SK-N-SH (cell line): ENCODE results near the gene IL7R. TPM values are rescaled to one million over a fixed set of nuclear protein-coding genes. Genes with fewer than 3 reads are reported as not detected.

ENCODE experiments used
- CTCF ChIA-PET: fragments of 300-600, 350-600 bp; formaldehyde crosslinking; extraction: SDS; loops from one replicate; lab custom pipeline; 2021; lab: Yijun Ruan, JAX
- POLR2A ChIA-PET: fragments of 350-600 bp; sonication (Branson Sonifier 250); formaldehyde crosslinking; extraction: SDS; loops from one replicate; lab custom pipeline; 2020; ENCODE audit warnings: antibody characterized with exemption, inconsistent platforms; lab: Yijun Ruan, JAX
- DNase-seq: peaks from one replicate; pipeline ENCODE4 v3.0.0; 2012
- H2AFZ ChIP-seq: fragments of 200-600 bp; sonication (generic); 2 replicates; pipeline ENCODE4 v1.8.1; 2016; ENCODE audit warnings: antibody characterized with exemption, mild to moderate bottlenecking, low read depth
- H3F3A ChIP-seq: fragments of 200-600 bp; sonication (generic); replicated peaks from 2 replicates; pipeline ENCODE3; 2016; ENCODE audit warnings: antibody characterized with exemption, mild to moderate bottlenecking; ENCODE audit not compliant: insufficient read depth
- H3K27ac ChIP-seq, 2 experiments: fragments of 200-500 bp in 1 of 2; fragments of 200-600 bp in 1 of 2; sonication (Bioruptor generic) in 1 of 2; sonication (generic), shearing (Covaris generic) in 1 of 2; 2 replicates each; pipeline versions ENCODE4 v1.5.1 to v1.6.1; 2014 to 2016; ENCODE audit warnings: low read depth in 2 of 2, inconsistent platforms in 1 of 2, low read length in 1 of 2, mild to moderate bottlenecking in 1 of 2, mixed read lengths in 1 of 2
- H3K27me3 ChIP-seq: fragments of 200-600 bp; sonication (generic), shearing (Covaris generic); 2 replicates; pipeline ENCODE4 v1.6.1; 2016; ENCODE audit warnings: mixed run types; ENCODE audit not compliant: insufficient read depth
- H3K36me3 ChIP-seq, 2 experiments: fragments of 200-500 bp in 1 of 2; fragments of 200-600 bp in 1 of 2; sonication (Bioruptor generic) in 1 of 2; sonication (generic) in 1 of 2; replicated peaks in 1 of 2; 2 replicates each; pipeline versions ENCODE3 to v1.5.1; 2014 to 2016; ENCODE audit warnings: low read length in 1 of 2, mild to moderate bottlenecking in 1 of 2; ENCODE audit not compliant: insufficient read depth in 2 of 2, control insufficient read depth in 1 of 2
- H3K4me1 ChIP-seq, 2 experiments: fragments of 200-500 bp in 1 of 2; fragments of 200-600 bp in 1 of 2; sonication (Bioruptor generic) in 1 of 2; sonication (generic), shearing (Covaris generic) in 1 of 2; 2 replicates each; pipeline versions ENCODE4 v1.5.1 to v1.6.1; 2014 to 2016; ENCODE audit warnings: low read depth in 1 of 2, low read length in 1 of 2, mixed run types in 1 of 2; ENCODE audit not compliant: insufficient read depth in 2 of 2, control insufficient read depth in 1 of 2
- H3K4me2 ChIP-seq: fragments of 200-600 bp; sonication (generic), shearing (Covaris generic); 2 replicates; pipeline ENCODE4 v1.6.1; 2017; ENCODE audit warnings: mixed run types
- H3K4me3 ChIP-seq, 2 experiments: fragments of 200-500 bp in 1 of 2; fragments of 200-600 bp in 1 of 2; sonication (Bioruptor generic) in 1 of 2; sonication (generic), shearing (Covaris generic) in 1 of 2; 2 replicates each; pipeline versions ENCODE4 v1.5.1 to v1.8.1; 2014 to 2016; ENCODE audit warnings: low read depth in 2 of 2, inconsistent platforms in 1 of 2, low read length in 1 of 2, mild to moderate bottlenecking in 1 of 2, mixed read lengths in 1 of 2, moderate library complexity in 1 of 2
- H3K79me2 ChIP-seq: fragments of 200-600 bp; sonication (generic); 2 replicates; pipeline ENCODE4 v1.8.1; 2017; ENCODE audit warnings: mild to moderate bottlenecking; ENCODE audit not compliant: insufficient read depth
- H3K9ac ChIP-seq: fragments of 200-600 bp; sonication (generic); 2 replicates; pipeline ENCODE4 v1.6.1; 2017; ENCODE audit warnings: mixed run types
- H3K9me2 ChIP-seq: fragments of 200-600 bp; sonication (generic); 2 replicates; pipeline ENCODE4 v1.6.1; 2017; ENCODE audit warnings: mixed run types
- H3K9me3 ChIP-seq: fragments of 200-600 bp; sonication (generic); 2 replicates; pipeline ENCODE4 v1.6.1; 2017; ENCODE audit warnings: mixed run types, mild to moderate bottlenecking, moderate library complexity
- H4K20me1 ChIP-seq: fragments of 200-600 bp; sonication (generic); 2 replicates; pipeline ENCODE4 v1.6.1; 2017; ENCODE audit warnings: mild to moderate bottlenecking, mixed run types; ENCODE audit not compliant: insufficient read depth
- EP300 ChIP-seq, 2 experiments: IDR thresholded peaks; 2 replicates each; pipeline versions ENCODE4 v1.4.0 to v1.6.1; 2012; ENCODE audit warnings: borderline replicate concordance in 1 of 2, low read depth in 1 of 2, low read length in 1 of 2
- FOXJ3 ChIP-seq: sonication (generic); formaldehyde crosslinking; IDR thresholded peaks from 2 replicates; pipeline ENCODE4 v1.5.1; 2020; ENCODE audit warnings: mild to moderate bottlenecking, missing genetic modification reagents
- FOXM1 ChIP-seq: IDR thresholded peaks from 2 replicates; pipeline ENCODE4 v1.4.0; 2012; ENCODE audit warnings: low read depth, mild to moderate bottlenecking
- GATA2 ChIP-seq: sonication (generic); formaldehyde crosslinking; IDR thresholded peaks from 2 replicates; pipeline ENCODE4 v1.5.0; 2020; ENCODE audit warnings: mild to moderate bottlenecking, missing genetic modification reagents
- IRF3 ChIP-seq: fragments of 150-350 bp; IDR thresholded peaks from 2 replicates; pipeline ENCODE4 v1.6.1; 2016; ENCODE audit warnings: mild to moderate bottlenecking, low read depth, low read length
- JUND ChIP-seq: IDR thresholded peaks from 2 replicates; pipeline ENCODE4 v1.4.0; 2012
- MEF2A ChIP-seq: IDR thresholded peaks from 2 replicates; pipeline ENCODE4 v1.4.0; 2012; ENCODE audit warnings: low read depth, borderline replicate concordance
- NFIC ChIP-seq: IDR thresholded peaks from 2 replicates; pipeline ENCODE4 v1.4.0; 2012; ENCODE audit warnings: borderline replicate concordance
- PBX3 ChIP-seq: IDR thresholded peaks from 2 replicates; pipeline ENCODE4; 2012
- POLR2AphosphoS5 ChIP-seq: IDR thresholded peaks from 2 replicates; pipeline ENCODE4 v1.6.1; 2012; ENCODE audit warnings: low read depth, low read length
- RCOR1 ChIP-seq: fragments of 150-350 bp; IDR thresholded peaks from 2 replicates; pipeline ENCODE4 v1.6.1; 2017; ENCODE audit warnings: antibody characterized with exemption, low read length
- RFX5 ChIP-seq: IDR thresholded peaks from 2 replicates; pipeline ENCODE4 v1.6.1; 2012; ENCODE audit warnings: mild to moderate bottlenecking, improper control_type of control experiment, low read length
- SIN3A ChIP-seq: IDR thresholded peaks from 2 replicates; pipeline ENCODE4 v1.6.1; 2012; ENCODE audit warnings: low read depth, mild to moderate bottlenecking, low read length, moderate library complexity, borderline replicate concordance
- TCF12 ChIP-seq: IDR thresholded peaks from 2 replicates; pipeline ENCODE4 v1.4.0; 2012
- TEAD4 ChIP-seq: IDR thresholded peaks from 2 replicates; pipeline ENCODE4 v1.4.0; 2012; ENCODE audit warnings: mild to moderate bottlenecking, borderline replicate concordance; ENCODE audit not compliant: insufficient read depth
- YY1 ChIP-seq: IDR thresholded peaks from 2 replicates; pipeline ENCODE4 v1.4.0; 2012; ENCODE audit warnings: low read depth, mild to moderate bottlenecking
- WGBS: methylation state at CpG from one replicate; pipeline ENCODE4 v1.1.6; 2017; ENCODE audit warnings: low lambda C conversion rate; 5-methylcytosine and 5-hydroxymethylcytosine counted together
- polyA plus RNA-seq, 3 experiments: library from polyadenylated mRNA; depleted of rRNA; stranded (reverse); fragments of >200 nt; gene quantifications; 2 replicates each; pipeline ENCODE4 v1.2.3, GENCODE V29; 2012

IL7R gene
- polyA plus RNA-seq, 1 of the 3 experiments (the other 2 are of a cell fraction): 3.0 TPM

- TF ChIP-seq NFIC (no peak), MEF2A (no peak), RCOR1 (no peak), POLR2AphosphoS5 (no peak), SIN3A (no peak), IRF3 (no peak), FOXJ3 (CRISPR knock-in tag) (no peak), RFX5 (no peak), TCF12 (no peak)
- TF ChIP-seq, all 33 proteins: peak for 0
- CTCF ChIA-PET: no interaction called here
- POLR2A ChIA-PET: no interaction called here
- H3K4me3 ChIP-seq: no peak overlapping the region
- H3K9me2 ChIP-seq: no peaks in the 10 kb centered on the region
- H3K27ac ChIP-seq: no peak overlapping the region
- H3K36me3 ChIP-seq: peaks cover 0 to 5% of the 10 kb centered on the region in 2 experiments
- no peaks in the 10 kb centered on the region for H3K27me3 ChIP-seq
- H4K20me1 ChIP-seq: no peaks in the 10 kb centered on the region
- H3F3A ChIP-seq: no peaks in the 10 kb centered on the region
- DNase-seq: no peak
- 79% methylated on average over 4 of the region's 4 CpGs for WGBS
- H3K9me3 ChIP-seq: no peaks in the 10 kb centered on the region
- no peak overlapping the region for H3K9ac ChIP-seq
- no peak overlapping the region for H3K4me2 ChIP-seq
- H3K4me1 ChIP-seq: no peaks in the 10 kb centered on the region
- H2AFZ ChIP-seq: no peak overlapping the region
- no peaks in the 10 kb centered on the region for H3K79me2 ChIP-seq
Measured at GRCh38 chr5:35870605-35871004, 13.9 kb downstream of the IL7R start.

- H3K27me3 ChIP-seq: no peaks in the 10 kb centered on the region
- H2AFZ ChIP-seq: no peak overlapping the region
- H3K4me3 ChIP-seq: no peak overlapping the region
- no peaks in the 10 kb centered on the region for H3K9me2 ChIP-seq
- no peak overlapping the region for H3K4me2 ChIP-seq
- ChIA-PET CTCF (no interaction called here), POLR2A (no interaction called here)
- no peak for TF ChIP-seq TEAD4
- TF ChIP-seq JUND: no peak
- no peak for TF ChIP-seq EP300 (IDR thresholded peaks at IDR 0.05; ENCODE audit: borderline replicate concordance in 1 of 2, low read depth in 1 of 2, low read length in 1 of 2)
- no peak for TF ChIP-seq FOXJ3 (CRISPR knock-in tag)
- no peak for TF ChIP-seq TCF12
- TF ChIP-seq GATA2 (CRISPR knock-in tag): no peak
- TF ChIP-seq PBX3: no peak
- TF ChIP-seq FOXM1: no peak
- TF ChIP-seq YY1: no peak
- no peaks in the 10 kb centered on the region for H3K4me1 ChIP-seq
- H3K9ac ChIP-seq: no peak overlapping the region
- H3K79me2 ChIP-seq: no peaks in the 10 kb centered on the region
- no peak for DNase-seq
- H3F3A ChIP-seq: no peaks in the 10 kb centered on the region
- no peaks in the 10 kb centered on the region for H3K9me3 ChIP-seq
- no peaks in the 10 kb centered on the region for H3K36me3 ChIP-seq
- WGBS: 90% methylated on average over 2 of the region's 2 CpGs
- no peak overlapping the region for H3K27ac ChIP-seq
- no peaks in the 10 kb centered on the region for H4K20me1 ChIP-seq
Measured at GRCh38 chr5:35876454-35876853, 19.8 kb downstream of the IL7R start.
